Endometrial microvascular endothelial cells (primary cell): ENCODE data around the gene CNKSR1. TPM values are rescaled to one million over a fixed set of nuclear protein-coding genes. Genes with fewer than 3 reads are reported as not detected.

Experiments
- in situ Hi-C: cut with HindIII; loops from 2 replicates; pipeline ENCODE4 v1.10.0; 2017; ENCODE audit warnings: low sequenced_read_pairs, low pct_unique_long_range_greater_than_20kb; ENCODE audit errors: inconsistent ontology term
- total RNA-seq: library from RNA; depleted of rRNA; stranded (reverse); fragments of >200 nt; gene quantifications from one replicate; pipeline ENCODE4 v1.2.3, GENCODE V29; 2015; ENCODE audit errors: inconsistent ontology term

Gene CNKSR1, protein sequence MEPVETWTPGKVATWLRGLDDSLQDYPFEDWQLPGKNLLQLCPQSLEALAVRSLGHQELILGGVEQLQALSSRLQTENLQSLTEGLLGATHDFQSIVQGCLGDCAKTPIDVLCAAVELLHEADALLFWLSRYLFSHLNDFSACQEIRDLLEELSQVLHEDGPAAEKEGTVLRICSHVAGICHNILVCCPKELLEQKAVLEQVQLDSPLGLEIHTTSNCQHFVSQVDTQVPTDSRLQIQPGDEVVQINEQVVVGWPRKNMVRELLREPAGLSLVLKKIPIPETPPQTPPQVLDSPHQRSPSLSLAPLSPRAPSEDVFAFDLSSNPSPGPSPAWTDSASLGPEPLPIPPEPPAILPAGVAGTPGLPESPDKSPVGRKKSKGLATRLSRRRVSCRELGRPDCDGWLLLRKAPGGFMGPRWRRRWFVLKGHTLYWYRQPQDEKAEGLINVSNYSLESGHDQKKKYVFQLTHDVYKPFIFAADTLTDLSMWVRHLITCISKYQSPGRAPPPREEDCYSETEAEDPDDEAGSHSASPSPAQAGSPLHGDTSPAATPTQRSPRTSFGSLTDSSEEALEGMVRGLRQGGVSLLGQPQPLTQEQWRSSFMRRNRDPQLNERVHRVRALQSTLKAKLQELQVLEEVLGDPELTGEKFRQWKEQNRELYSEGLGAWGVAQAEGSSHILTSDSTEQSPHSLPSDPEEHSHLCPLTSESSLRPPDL
- total RNA-seq = not detected

DNA sequence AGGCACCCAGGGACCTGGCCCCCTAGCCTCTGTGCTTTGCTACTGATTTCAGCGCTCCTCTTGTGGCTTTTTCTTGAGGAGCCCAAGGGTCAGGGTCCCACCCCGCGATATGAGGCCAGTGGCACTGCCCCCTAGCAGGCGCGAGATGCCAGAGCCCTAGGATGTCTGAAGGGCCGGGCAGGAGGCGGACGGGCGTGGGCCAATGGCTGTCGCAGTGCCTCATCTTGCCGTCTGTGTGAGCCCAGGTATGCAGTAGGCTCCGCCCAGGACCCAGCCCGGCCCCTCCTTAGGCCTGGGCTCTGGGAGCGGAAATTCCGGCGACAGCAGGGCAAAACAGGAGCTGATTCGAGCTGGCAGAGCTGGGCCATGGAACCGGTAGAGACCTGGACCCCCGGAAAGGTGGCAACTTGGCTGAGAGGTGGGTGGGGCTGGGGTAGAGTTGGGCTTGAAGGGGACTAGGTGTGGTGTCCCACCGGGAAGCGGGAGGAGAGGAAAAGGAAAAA is at the start of gene CNKSR1:
Gene CNKSR1 (plus strand): TSS at position 310 of the 503 bp plus-strand sequence. CDS start 57 bp downstream, at position 367.
- in situ Hi-C loops = no loop called here

GRCh38 chr1:26129778-26130177 is 47.5 kb upstream of the CNKSR1 start:
- in situ Hi-C loops = no loop called here

DNA sequence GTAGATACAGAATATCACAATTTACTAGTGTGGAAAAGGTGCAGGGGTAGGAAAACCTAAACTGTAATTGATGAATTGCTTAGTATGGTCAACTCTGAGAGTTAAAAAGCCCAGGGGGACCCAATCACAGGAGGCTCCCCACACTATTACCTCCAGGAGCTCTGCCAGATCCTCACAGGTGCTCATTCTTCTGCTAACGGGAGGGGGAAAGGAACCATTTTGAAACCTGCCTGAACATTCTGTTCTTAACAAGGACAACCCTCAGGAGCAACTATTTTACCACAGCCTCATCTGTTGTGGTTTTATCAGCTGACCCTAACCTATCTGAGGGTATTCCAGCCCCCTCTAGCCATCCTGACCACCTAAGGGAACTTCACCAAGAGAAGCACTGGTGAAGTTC is 46.6 kb upstream of the CNKSR1 start:
- in situ Hi-C loops = no loop called here

- in situ Hi-C loops = no loop called here
These were observed 45.0 kb upstream of the CNKSR1 start for GRCh38 chr1:26132128-26132833.

DNA sequence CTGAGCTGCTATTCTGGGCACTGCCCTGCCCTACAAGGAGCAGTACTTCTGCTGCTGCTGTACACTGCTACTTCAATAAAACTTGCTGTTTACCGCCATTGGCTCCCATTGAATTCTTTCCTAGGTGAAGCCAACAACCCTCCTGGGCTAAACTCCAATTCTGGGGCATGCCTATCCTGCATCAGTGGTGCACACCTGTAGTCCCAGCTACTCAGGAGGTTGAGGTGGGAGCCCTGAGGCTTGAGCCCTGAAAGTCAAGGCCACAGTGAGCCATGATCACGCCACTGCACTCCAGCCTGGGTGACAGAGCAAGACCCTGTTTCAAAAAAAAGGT is 44.5 kb upstream of the CNKSR1 start:
- in situ Hi-C loops = no loop called here

GRCh38 chr1:26134466-26134865 is 42.8 kb upstream of the CNKSR1 start:
- in situ Hi-C loops = no loop called here

- in situ Hi-C loops = no loop called here
These were observed 38.2 kb upstream of the CNKSR1 start for GRCh38 chr1:26138974-26139558.

- in situ Hi-C loops = no loop called here
These were observed 35.1 kb upstream of the CNKSR1 start for GRCh38 chr1:26142159-26142558.

DNA sequence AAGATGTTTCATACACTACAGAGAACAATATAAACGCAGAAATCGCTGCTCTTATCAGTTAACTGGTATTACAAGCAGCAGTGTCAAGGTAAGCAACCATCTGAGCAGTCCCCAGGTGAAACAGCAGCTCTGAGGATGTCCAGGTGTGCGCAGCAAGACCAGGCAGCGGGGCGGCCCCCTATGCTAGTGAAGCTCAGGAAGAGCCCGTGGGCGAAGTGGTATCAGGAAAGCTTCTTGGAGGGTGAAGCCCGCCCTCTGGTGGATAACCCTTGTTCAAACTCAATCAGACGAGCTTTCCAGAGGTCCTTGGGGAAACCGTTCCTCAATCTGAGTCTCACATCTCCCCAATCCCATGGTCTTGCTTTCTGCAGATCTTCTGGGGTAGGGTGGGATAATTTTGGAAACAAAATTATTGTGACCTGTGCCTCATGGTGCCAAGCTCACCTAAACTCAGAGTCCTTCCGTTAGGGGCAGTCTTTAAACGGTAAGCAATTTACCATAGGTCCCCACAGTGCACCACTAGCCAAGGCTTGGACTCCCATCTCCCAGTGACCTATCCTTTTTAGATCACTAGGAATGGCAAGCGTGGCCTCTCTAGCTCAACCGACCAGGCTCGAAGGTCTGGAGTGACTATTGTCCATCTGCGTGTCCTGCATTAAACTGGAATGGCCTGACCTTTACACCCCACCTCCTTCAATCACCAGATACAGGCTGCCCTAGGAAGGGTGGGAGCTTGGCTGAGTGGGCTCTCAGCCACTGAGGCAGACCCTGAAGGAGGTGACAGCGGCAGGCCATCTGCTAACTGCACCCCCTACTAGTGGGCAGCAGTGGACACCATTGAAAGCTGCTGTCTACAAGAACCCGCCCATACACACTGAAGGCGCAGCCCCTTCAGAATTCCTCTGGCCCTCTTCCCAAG is 32.0 kb upstream of the CNKSR1 start:
- in situ Hi-C loops = no loop called here

- in situ Hi-C loops = no loop called here
These were observed 31.4 kb upstream of the CNKSR1 start for GRCh38 chr1:26145960-26146294.

- in situ Hi-C loops = no loop called here
These were observed 28.4 kb upstream of the CNKSR1 start for GRCh38 chr1:26148887-26149286.

DNA sequence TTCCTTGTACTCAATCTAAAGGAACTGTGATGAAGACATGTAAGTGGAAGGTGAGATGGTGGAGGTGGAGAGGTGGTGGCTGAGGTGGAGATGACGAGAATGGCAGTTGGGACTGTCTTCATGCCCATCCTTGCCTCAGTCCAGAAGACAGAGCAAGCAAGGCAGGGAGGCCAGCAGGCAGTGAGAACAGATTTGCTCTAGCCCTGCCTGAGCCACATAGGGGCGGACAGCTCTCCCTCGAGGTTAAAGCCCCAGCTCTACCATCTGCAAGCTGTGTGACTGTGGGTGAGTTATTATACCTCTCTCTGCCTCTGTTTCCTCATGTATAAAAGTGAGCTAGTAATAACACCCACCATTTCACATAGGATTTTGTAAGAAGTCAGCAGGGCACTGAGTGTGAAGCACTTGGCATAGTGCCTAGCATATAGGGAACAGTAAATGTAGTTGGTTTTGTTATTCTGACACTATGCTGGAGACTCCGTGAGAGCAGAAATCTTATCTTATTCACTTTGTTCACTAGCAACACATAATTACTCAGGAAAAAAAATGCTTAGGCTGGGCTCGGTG is 23.2 kb upstream of the CNKSR1 start:
- in situ Hi-C loops = no loop called here

- in situ Hi-C loops = no loop called here
These were observed 22.5 kb upstream of the CNKSR1 start for GRCh38 chr1:26154750-26155149.

DNA sequence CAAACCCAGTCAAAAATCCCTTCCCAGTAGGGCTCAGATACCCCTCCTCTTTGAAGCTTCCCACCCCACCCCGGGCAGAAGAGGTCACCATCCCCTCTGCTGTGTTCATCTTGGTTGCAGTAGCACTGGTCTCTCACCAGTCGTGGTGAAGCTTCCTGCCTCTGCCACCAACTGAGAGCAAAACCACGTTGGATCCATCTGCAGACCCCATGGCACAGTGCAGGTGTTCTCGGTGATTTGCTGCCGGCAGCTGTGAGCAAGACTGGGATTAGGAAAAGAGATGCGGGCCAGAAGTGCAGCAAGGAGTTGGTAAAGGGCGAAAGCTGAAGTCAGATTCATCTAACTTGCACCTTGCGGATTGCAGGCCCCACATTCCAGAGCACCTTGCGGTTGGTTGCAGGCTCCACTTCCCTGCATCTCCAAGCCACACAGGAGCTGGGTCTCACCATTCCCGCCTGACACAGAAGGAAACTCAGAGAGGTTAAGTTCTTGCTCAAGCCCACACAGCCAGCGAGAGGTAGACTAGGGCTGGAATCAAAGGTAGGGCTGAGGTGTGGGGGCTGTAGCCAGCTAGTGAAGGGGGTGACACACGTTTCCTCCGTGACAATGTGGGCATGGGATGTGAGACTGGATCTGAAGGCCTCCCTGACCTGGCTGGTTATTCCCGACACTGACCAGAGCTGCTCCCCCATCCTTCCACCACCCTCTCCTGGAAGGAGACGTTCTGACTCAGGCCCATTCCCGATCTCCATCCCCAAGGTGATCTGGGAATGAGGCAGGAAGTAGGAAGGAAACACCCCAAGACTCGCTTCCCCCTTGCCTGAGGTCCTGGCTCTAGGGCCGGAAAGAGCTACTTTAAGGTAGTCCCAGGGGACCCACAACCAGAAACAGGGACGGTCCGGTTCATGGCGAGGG is 21.7 kb upstream of the CNKSR1 start:
- in situ Hi-C loops = no loop called here

DNA sequence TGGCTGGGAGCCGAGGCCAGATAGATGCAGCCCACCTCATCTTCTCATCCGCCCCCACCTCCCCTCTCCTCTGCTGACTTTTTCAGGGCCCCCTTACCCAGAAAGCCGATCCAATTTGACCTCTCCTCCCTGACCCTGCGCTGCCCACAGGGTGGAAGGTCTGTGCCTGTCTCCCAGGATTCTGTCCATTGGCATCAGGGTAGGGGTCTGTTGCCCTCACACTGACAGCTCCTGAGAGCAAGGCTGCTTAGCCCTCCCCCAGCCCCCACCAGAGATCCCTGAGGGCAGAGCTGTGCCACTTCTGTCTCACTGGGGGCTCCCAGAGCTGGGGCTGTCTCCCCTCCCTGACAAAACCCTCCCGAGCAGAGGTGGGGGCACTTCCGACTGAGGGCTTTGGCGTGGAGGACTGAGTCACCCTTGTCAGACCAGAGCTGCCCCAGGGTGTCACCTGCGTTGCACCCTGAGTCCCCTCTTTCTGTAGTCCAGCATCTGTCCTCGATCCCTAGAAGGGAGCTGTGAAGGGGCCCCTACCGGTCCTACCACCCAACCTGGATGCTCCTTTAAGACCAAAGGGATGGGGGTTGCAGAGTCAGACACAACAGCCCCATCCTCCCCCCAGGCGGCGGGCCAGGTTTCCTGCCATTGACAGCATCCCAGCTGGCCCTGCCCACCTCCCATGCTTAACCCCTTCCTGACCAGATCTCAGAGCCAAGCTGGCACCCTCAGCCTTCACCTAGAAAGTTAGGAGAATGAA is 20.8 kb upstream of the CNKSR1 start:
- in situ Hi-C loops = no loop called here

GRCh38 chr1:26158271-26158907 is 18.9 kb upstream of the CNKSR1 start:
- in situ Hi-C loops = no loop called here
